Smooth muscle cell (in vitro differentiated cells): ENCODE measurements around the gene PDE4D. TPM values are rescaled to one million over a fixed set of nuclear protein-coding genes. Genes with fewer than 3 reads are reported as not detected.
"Not testable (repeated sequence)": the region's sequence is repeated elsewhere in the genome, so short reads cannot be mapped to it uniquely, and the experiment has no call there.

ENCODE experiments used
- DNase-seq: peaks from one replicate; lab custom pipeline; 2025; ENCODE audit not compliant: unreplicated experiment; lab: John Stamatoyannopoulos, UW
- H2AFZ ChIP-seq: fragments of 200-600 bp; sonication (generic); 2 replicates; pipeline ENCODE4 v1.6.0; 2016; ENCODE audit warnings: antibody characterized with exemption, low read depth, mild to moderate bottlenecking
- H3F3A ChIP-seq: fragments of 200-600 bp; sonication (generic); 2 replicates; pipeline ENCODE4 v1.6.0; 2017; ENCODE audit warnings: antibody characterized with exemption, low read depth
- H3K27ac ChIP-seq: fragments of 200-600 bp; sonication (generic); 2 replicates; pipeline ENCODE4 v1.5.1; 2016; ENCODE audit warnings: low read depth, mild to moderate bottlenecking
- H3K27me3 ChIP-seq: fragments of 200-600 bp; sonication (generic); 2 replicates; pipeline ENCODE4 v1.6.1; 2016; ENCODE audit warnings: low read depth, mild to moderate bottlenecking
- H3K36me3 ChIP-seq: fragments of 200-600 bp; sonication (generic); 2 replicates; pipeline ENCODE4 v1.5.1; 2016; ENCODE audit warnings: low read depth
- H3K4me1 ChIP-seq: fragments of 200-600 bp; sonication (generic); 2 replicates; pipeline ENCODE4 v1.5.1; 2016; ENCODE audit warnings: low read depth
- H3K4me2 ChIP-seq: fragments of 200-600 bp; sonication (generic); 2 replicates; pipeline ENCODE4 v1.6.0; 2016; ENCODE audit warnings: mild to moderate bottlenecking
- H3K4me3 ChIP-seq: fragments of 200-600 bp; sonication (generic); 2 replicates; pipeline ENCODE4 v1.5.1; 2016; ENCODE audit warnings: mild to moderate bottlenecking
- H3K79me2 ChIP-seq: fragments of 200-600 bp; sonication (generic); 2 replicates; pipeline ENCODE4 v1.6.0; 2016; ENCODE audit warnings: low read depth, mild to moderate bottlenecking
- H3K9ac ChIP-seq: fragments of 200-600 bp; sonication (generic); 2 replicates; pipeline ENCODE4 v1.6.0; 2016; ENCODE audit warnings: low read depth
- H3K9me3 ChIP-seq: fragments of 200-600 bp; sonication (generic); replicated peaks from 2 replicates; pipeline ENCODE4 v1.5.1; 2016; ENCODE audit warnings: low read depth
- H4K20me1 ChIP-seq: fragments of 200-600 bp; sonication (generic); 2 replicates; pipeline ENCODE4 v1.6.0; 2016; ENCODE audit warnings: low read depth
- WGBS: methylation state at CpG from one replicate; pipeline ENCODE4 v1.1.7; 2016; ENCODE audit warnings: low lambda C conversion rate; 5-methylcytosine and 5-hydroxymethylcytosine counted together
- polyA plus RNA-seq: library from polyadenylated mRNA; unstranded; fragments of >200 nt; fragmentation: Nextera tagmentation; extraction: Ambion mirVana; gene quantifications from 2 replicates; pipeline ENCODE4 v1.2.1, GENCODE V29; 2016
- total RNA-seq: library from RNA; depleted of rRNA; stranded (reverse); fragments of >200 nt; gene quantifications from 2 replicates; pipeline ENCODE4 v1.2.3, GENCODE V29; 2014
- TF ChIP-seq, protein P1 (sequence below): fragments of 200-600 bp; sonication (generic); IDR thresholded peaks from 2 replicates; pipeline ENCODE4 v1.5.1; 2017; ENCODE audit warnings: borderline replicate concordance, mild to moderate bottlenecking, antibody characterized with exemption; ENCODE audit not compliant: insufficient read depth, poor library complexity, severe bottlenecking

Gene PDE4D
- total and polyA plus RNA-seq, 2 experiments from 2014 or later, result 16.4 to 61.0 TPM

DNA sequence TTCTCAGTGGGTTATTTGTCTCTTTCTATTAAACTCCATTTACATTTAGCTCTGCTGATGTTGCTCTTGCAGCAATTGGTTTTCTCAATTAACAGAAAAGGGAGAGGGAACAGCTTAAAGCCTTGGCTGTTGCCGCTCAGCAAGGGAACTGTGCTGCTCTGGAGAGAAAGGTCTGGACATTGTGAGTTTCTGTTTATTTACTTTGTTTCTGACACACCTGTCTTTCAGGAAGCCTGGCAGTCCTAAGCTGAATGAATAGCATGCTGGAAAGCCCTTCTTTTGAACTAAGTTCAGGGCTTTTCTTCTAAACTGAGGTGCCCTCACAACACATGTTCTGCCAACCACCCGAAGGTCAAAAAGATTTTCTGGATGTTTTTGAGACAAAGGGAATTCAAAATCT is 491.9 kb downstream of the PDE4D start:
- 66% methylated on average over 2 of the region's 2 CpGs for WGBS
- Histone ChIP-seq H4K20me1 (no peaks in the 10 kb centered on the region), H3K27me3 (no peaks in the 10 kb centered on the region), H3K9me3 (no peaks in the 10 kb centered on the region), H3K36me3 (no peaks in the 10 kb centered on the region), H3K4me3 (no peak overlapping the region), H3K79me2 (no peaks in the 10 kb centered on the region), H3K27ac (no peak overlapping the region), H3K4me1 (no peaks in the 10 kb centered on the region), H3K9ac (no peak overlapping the region), H3K4me2 (no peak overlapping the region), H3F3A (no peaks in the 10 kb centered on the region), H2AFZ (no peak overlapping the region)
- DNase-seq, result no peak
- TF ChIP-seq, protein P1, sequence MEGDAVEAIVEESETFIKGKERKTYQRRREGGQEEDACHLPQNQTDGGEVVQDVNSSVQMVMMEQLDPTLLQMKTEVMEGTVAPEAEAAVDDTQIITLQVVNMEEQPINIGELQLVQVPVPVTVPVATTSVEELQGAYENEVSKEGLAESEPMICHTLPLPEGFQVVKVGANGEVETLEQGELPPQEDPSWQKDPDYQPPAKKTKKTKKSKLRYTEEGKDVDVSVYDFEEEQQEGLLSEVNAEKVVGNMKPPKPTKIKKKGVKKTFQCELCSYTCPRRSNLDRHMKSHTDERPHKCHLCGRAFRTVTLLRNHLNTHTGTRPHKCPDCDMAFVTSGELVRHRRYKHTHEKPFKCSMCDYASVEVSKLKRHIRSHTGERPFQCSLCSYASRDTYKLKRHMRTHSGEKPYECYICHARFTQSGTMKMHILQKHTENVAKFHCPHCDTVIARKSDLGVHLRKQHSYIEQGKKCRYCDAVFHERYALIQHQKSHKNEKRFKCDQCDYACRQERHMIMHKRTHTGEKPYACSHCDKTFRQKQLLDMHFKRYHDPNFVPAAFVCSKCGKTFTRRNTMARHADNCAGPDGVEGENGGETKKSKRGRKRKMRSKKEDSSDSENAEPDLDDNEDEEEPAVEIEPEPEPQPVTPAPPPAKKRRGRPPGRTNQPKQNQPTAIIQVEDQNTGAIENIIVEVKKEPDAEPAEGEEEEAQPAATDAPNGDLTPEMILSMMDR, result no peak

DNA sequence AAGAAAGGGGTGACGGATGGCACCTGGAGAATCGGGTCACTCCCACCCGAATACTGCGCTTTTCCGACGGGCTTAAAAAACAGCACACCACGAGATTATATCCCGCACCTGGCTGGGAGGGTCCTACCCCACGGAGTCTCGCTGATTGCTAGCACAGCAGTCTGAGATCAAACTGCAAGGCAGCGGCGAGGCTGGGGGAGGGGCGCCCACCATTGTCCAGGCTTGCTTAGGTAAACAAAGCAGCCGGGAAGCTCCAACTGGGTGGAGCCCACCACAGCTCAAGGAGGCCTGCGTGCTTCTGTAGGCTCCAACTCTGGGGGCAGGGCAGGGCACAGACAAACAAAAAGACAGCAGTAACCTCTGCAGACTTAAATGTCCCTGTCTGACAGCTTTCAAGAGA is 498.6 kb downstream of the PDE4D start:
- H3F3A ChIP-seq, DNase-seq, H3K4me2 ChIP-seq, H3K4me3 ChIP-seq, H3K9ac ChIP-seq, H3K4me1 ChIP-seq, H2AFZ ChIP-seq, H3K27ac ChIP-seq, H3K79me2 ChIP-seq, H3K36me3 ChIP-seq, H3K27me3 ChIP-seq, H3K9me3 ChIP-seq: not testable (repeated sequence)
- peaks cover 15% of the 10 kb centered on the region for H4K20me1 ChIP-seq
- WGBS, result 81% methylated on average over 14 of the region's 15 CpGs

DNA sequence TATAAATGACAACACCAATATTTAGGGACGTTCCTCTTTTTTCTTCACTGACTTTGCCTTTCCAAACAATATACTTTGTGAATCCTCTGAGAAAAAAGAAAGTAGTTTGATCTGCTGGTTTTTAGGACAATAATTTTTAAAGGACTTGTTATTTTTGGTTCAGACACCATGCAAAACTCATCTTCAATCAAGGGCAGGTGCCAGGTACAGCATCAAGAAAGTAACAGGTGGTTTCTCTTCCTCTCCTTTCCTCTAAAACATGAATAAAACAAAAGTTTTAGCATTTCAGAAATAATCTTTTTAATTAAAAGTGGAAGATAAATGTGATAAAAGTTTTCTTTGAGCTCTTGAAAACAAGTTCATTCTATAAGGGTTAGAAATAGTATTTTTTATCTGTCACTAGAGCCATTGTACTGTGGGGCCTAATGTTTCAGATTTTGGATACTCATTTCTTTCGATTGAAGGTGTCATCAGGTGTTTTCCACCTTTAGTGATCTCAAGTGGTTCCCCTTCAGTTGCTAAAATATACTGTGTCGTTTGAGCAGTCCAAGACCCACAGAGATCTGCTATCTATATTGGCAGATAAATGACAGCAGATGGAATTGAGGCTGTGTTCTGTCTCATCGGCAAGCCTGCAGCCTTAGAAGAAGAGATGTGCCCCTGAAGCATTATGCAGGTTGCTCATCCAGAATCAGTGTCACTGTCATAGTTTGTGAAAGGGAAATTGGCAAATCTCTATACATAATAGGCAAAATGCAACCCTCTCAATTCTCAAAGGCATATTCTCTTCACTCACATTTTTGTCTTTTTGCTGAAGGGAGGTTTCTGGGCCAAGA is 499.7 kb downstream of the PDE4D start:
- Histone ChIP-seq H3K36me3 (no peaks in the 10 kb centered on the region), H4K20me1 (peaks cover 20% of the 10 kb centered on the region), H3K27me3 (peaks cover 3% of the 10 kb centered on the region), H3K4me1 (no peaks in the 10 kb centered on the region), H2AFZ (no peak overlapping the region), H3F3A (no peaks in the 10 kb centered on the region), H3K9ac (no peak overlapping the region), H3K9me3 (no peaks in the 10 kb centered on the region), H3K4me2 (no peak overlapping the region), H3K4me3 (no peak overlapping the region), H3K27ac (no peak overlapping the region), H3K79me2 (no peaks in the 10 kb centered on the region)
- no peak for DNase-seq
- 73% methylated on average over 4 of the region's 4 CpGs for WGBS
- TF ChIP-seq, protein P1, result no peak

DNA sequence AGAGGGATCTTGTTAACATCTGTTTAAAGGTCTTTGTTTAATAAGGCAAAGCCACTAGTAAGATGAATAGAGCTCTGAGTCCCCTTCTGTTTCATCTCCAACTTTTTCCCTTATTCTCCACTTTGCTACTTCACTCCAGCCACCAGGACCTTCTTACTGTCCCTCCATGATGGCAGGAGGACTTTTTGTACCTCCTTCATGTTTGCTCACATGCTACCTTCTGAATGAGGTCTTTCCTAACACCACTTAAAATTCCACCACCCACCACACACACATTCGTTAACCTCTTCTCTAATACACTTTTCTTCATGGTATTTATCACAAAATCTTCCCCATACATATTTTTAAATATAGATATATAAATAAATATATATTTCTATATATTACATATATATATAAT is 501.9 kb downstream of the PDE4D start:
- Histone ChIP-seq H3K79me2 (no peaks in the 10 kb centered on the region), H3K4me1 (no peaks in the 10 kb centered on the region), H3K36me3 (no peaks in the 10 kb centered on the region), H4K20me1 (peaks cover 20% of the 10 kb centered on the region), H3F3A (no peaks in the 10 kb centered on the region), H3K9me3 (no peaks in the 10 kb centered on the region), H3K4me3 (no peak overlapping the region), H2AFZ (no peak overlapping the region), H3K27ac (no peak overlapping the region), H3K9ac (no peak overlapping the region), H3K4me2 (no peak overlapping the region), H3K27me3 (peaks cover 4% of the 10 kb centered on the region)
- 72% methylated on average over 1 of the region's 1 CpG for WGBS
- DNase-seq, result no peak
- TF ChIP-seq, protein P1, result no peak
